Testis (tissue), 5 donors: ENCODE data around the gene P2RX7. TPM values are rescaled to one million over a fixed set of nuclear protein-coding genes. Genes with fewer than 3 reads are reported as not detected.

Source experiments
- DNase-seq: peaks from one replicate; pipeline ENCODE4 v3.0.0-alpha.2; 2019
- H3K27ac ChIP-seq, 2 donors: fragments of 200-600 bp; sonication (generic); one replicate each; pipeline ENCODE4 v1.5.1; 2019
- H3K27me3 ChIP-seq: fragments of 200-600 bp; sonication (generic); one replicate; pipeline ENCODE4 v1.5.1; 2019
- H3K36me3 ChIP-seq: fragments of 200-600 bp; sonication (generic); one replicate; pipeline ENCODE4 v1.5.1; 2017; ENCODE audit warnings: low read depth; ENCODE audit errors: missing control alignments
- H3K4me1 ChIP-seq: fragments of 200-600 bp; sonication (generic); one replicate; pipeline ENCODE4 v1.5.1; 2019
- H3K4me3 ChIP-seq, 2 donors: fragments of 200-600 bp; sonication (generic); one replicate each; pipeline ENCODE4 v1.5.1; 2017 to 2019
- H3K9me3 ChIP-seq: fragments of 200-600 bp; sonication (generic); one replicate; pipeline ENCODE4 v1.5.1; 2017
- CTCF ChIP-seq, 3 experiments: fragments of 450-650 bp in 2 of 3; fragments of 200-600 bp in 1 of 3; sonication (generic) in 1 of 3; IDR thresholded peaks; one replicate each; pipeline ENCODE4 v1.5.1; 2016 to 2019; ENCODE audit warnings: antibody characterized with exemption in 3 of 3, mild to moderate bottlenecking in 2 of 3, moderate library complexity in 1 of 3
- POLR2A ChIP-seq: fragments of 450-650 bp; IDR thresholded peaks from one replicate; pipeline ENCODE4 v1.6.1; 2017; ENCODE audit warnings: antibody characterized with exemption, mild to moderate bottlenecking, moderate library complexity
- whole genome bisulfite sequencing, 2 donors: methylation state at CpG; one replicate each; pipeline ENCODE4 v1.1.5; 2018; 5-methylcytosine and 5-hydroxymethylcytosine counted together
- intact Hi-C: fragments of 100-400 bp; cut with DNase I; formaldehyde crosslinking; loops from one replicate; pipeline ENCODE4 v1.15.1; 2023; ENCODE audit warnings: low total_unique reads
- long read RNA-seq, 2 donors: transcript quantifications; one replicate each; lab custom pipeline, GENCODE V29; 2026
- polyA plus RNA-seq: library from polyadenylated mRNA; stranded (reverse); fragments of 350-450 nt; fragmentation: Illumina TruSeq; extraction: RNeasy Lipid Tissue Mini Kit (QIAGEN cat#74804); gene quantifications from one replicate; pipeline ENCODE4 v1.2.3, GENCODE V29; 2014; ENCODE audit warnings: low read depth, low replicate concordance; ENCODE audit not compliant: insufficient read depth
- total RNA-seq, 2 donors: library from RNA; depleted of rRNA; stranded (reverse); fragments of >200 nt; gene quantifications; one replicate each; pipeline ENCODE4 v1.2.3, GENCODE V29; 2016

P2RX7 gene
- total RNA-seq (10 to 100 TPM in 1 of 2 donors, 1 to 10 TPM in 1; 5.6 to 12.8 TPM), polyA plus RNA-seq (3.0 TPM)
- long read RNA-seq, donor 1, full-length matches to known transcripts: 3 of 3 reads
- long read RNA-seq, donor 1, partial matches to known transcripts: 0 of 3 reads
- long read RNA-seq, donor 1, other reads (novel, unspliced or antisense): 0 of 3 reads
- long read RNA-seq, donor 2: 0 reads

- H3K4me1 ChIP-seq: peaks cover 39% of the 10 kb centered on the region
- intact Hi-C loops: no loop called here
- TF ChIP-seq CTCF (IDR thresholded peaks at IDR 0.05) (no peak), POLR2A (no peak)
These were observed at the start of gene P2RX7 for GRCh38 chr12:121132601-121133481. Gene P2RX7 (plus strand): TSS chr12:121132876. CDS start chr12:121132971, 95 bp downstream.

GRCh38 chr12:121084229-121084628 lies 48.4 kb upstream of the P2RX7 start:
- Histone ChIP-seq H3K4me1 (no peaks in the 10 kb centered on the region), H3K27me3 (no peaks in the 10 kb centered on the region), H3K9me3 (no peaks in the 10 kb centered on the region), H3K36me3 (no peaks in the 10 kb centered on the region), H3K4me3 (no peak overlapping the region), H3K27ac (no peak overlapping the region)
- intact Hi-C loops: no loop called here
- WGBS, 2 donors: 77 to 80% methylated on average over 3 of the region's 3 CpGs
- DNase-seq: no peak
- TF ChIP-seq CTCF (IDR thresholded peaks at IDR 0.05) (no peak), POLR2A (no peak)

More at GRCh38 chr12:121132601-121133481, at the start of gene P2RX7:
- Histone ChIP-seq H3K4me3 (peak within 1 kb of the TSS; percentile 39 to 66), H3K36me3 (no peaks in the 10 kb centered on the region), H3K9me3 (no peaks in the 10 kb centered on the region), H3K27ac (peak within 1 kb of the TSS; percentile 80 to 82), H3K27me3 (no peaks in the 10 kb centered on the region)
- DNase-seq: peak; percentile 94
- WGBS, 2 donors: 24 to 32% methylated on average over 25 of the region's 25 CpGs

- 91 to 92% methylated on average over 4 of the region's 4 CpGs for WGBS, 2 donors
- Histone ChIP-seq H3K36me3 (no peaks in the 10 kb centered on the region), H3K4me3 (no peak overlapping the region), H3K27me3 (no peaks in the 10 kb centered on the region), H3K9me3 (no peaks in the 10 kb centered on the region), H3K27ac (no peak overlapping the region), H3K4me1 (no peaks in the 10 kb centered on the region)
- TF ChIP-seq CTCF (IDR thresholded peaks at IDR 0.05): no peak
- no peak for TF ChIP-seq POLR2A
- intact Hi-C loops: no loop called here
- DNase-seq: no peak
These were observed 47.6 kb upstream of the P2RX7 start for GRCh38 chr12:121085069-121085468.

- no peak overlapping the region for H3K4me3 ChIP-seq
- no peaks in the 10 kb centered on the region for H3K4me1 ChIP-seq
- DNase-seq: no peak
These were observed 46.9 kb upstream of the P2RX7 start for GRCh38 chr12:121085506-121086353.

More at GRCh38 chr12:121085506-121086353, 46.9 kb upstream of the P2RX7 start:
- Histone ChIP-seq H3K9me3 (no peaks in the 10 kb centered on the region), H3K27ac (no peak overlapping the region), H3K36me3 (no peaks in the 10 kb centered on the region), H3K27me3 (no peaks in the 10 kb centered on the region)
- WGBS, 2 donors: 92 to 95% methylated on average over 16 to 17 of the region's 17 CpGs
- TF ChIP-seq CTCF (IDR thresholded peaks at IDR 0.05) (no peak), POLR2A (no peak)
- intact Hi-C loops: no loop called here
